Stomach (tissue), 4 donors: Measurements from ENCODE around the gene SH3D21.

Source experiments
- CTCF ChIP-seq, 7 experiments: fragments of 450-650 bp in 4 of 7; fragments of 200-600 bp in 3 of 7; sonication (generic) in 3 of 7; IDR thresholded peaks; one replicate each; pipeline ENCODE4 v1.5.1; 2016 to 2019; ENCODE audit warnings: antibody characterized with exemption in 7 of 7, control low read depth in 2 of 7, mild to moderate bottlenecking in 1 of 7
- EP300 ChIP-seq: sonication (generic); formaldehyde crosslinking; IDR thresholded peaks from one replicate; pipeline ENCODE4 v1.6.1; 2017; ENCODE audit warnings: antibody characterized with exemption
- POLR2A ChIP-seq, 4 donors: fragments of 450-650 bp; IDR thresholded peaks; one replicate each; pipeline ENCODE4 v1.6.1; 2016; ENCODE audit warnings: antibody characterized with exemption in 4 of 4, control low read depth in 2 of 4, mild to moderate bottlenecking in 1 of 4, moderate library complexity in 1 of 4

GRCh38 chr1:36258960-36259344, 47.2 kb upstream of the SH3D21 start:
- TF ChIP-seq CTCF (IDR thresholded peaks at IDR 0.05) (no peak), EP300 (no peak), POLR2A (IDR thresholded peaks at IDR 0.05) (no peak)
